ENCODE data around the gene WBP2.
A peak's percentile ranks its signal among the peaks of the same experiment; 100 is the strongest.

WBP2 gene

DNA sequence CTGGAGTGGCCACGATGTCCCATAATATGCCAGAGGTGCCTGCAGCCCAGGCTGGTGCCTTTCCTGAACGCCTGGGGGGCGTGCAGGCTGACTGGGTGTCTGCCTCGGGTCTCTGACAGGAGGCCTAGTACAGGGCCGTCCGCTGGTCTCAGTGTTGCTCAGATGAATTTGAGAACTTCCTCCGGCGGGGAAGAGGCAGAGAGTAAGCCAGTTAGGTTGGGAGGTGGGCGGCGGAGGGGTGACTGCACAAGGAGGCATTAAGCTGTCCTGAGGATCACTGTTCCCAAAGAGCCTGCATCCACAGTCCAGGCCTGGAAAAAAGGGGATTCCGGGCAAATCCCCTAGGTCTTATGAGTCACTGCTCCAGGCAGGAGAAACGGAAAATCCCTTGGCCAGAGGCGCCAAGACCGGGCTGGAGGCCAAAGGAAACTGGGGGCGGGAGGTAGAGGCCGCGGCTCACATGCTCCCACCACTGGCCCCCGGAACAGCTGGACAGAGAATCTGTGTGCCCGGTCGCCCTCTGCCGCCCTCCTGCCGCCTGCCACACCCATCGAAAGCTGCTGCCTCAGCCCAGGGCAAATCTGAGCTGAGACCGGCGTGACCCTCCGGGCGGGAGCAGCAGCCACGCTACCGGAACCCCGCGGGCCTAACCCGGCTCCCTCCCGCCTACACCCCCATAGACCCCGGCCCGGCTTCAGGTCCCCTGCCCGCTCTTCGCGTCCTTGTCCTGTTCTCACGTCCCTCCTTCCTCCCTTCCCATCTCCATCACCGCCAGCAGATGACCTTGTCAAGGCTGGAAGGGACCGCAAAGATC is 22.0 kb upstream of the WBP2 start:
- peak overlapping the region; percentile 31; the same call in 1 of the 2 replicates for H2AFZ ChIP-seq (ENCODE audit: low read depth)
- peaks cover 25% of the 10 kb centered on the region for H3K79me2 ChIP-seq (ENCODE audit: insufficient read depth, low read depth)
- no peak overlapping the region for H3K4me3 ChIP-seq (IDR thresholded peaks at IDR 0.05; ENCODE audit: insufficient read depth, low read depth, low read length)
- H3K27me3 ChIP-seq (ENCODE audit: insufficient read depth, low read depth), result no peaks in the 10 kb centered on the region
- peaks cover 36% of the 10 kb centered on the region for H3K4me1 ChIP-seq (ENCODE audit: low read depth, poor library complexity, severe bottlenecking)
- H3K36me3 ChIP-seq (ENCODE audit: insufficient read depth), result no peaks in the 10 kb centered on the region
- peak overlapping the region; percentile 95 for H3K4me2 ChIP-seq
- H4K20me1 ChIP-seq (ENCODE audit: insufficient read depth), result no peaks in the 10 kb centered on the region
- peak overlapping the region; percentile 98 for H3K9ac ChIP-seq
- no peak for TF ChIP-seq CTCF (conservative IDR thresholded peaks at IDR 0.05; ENCODE audit: low read depth, low read length)
- peak overlapping the region; percentile 98 for H3K27ac ChIP-seq

DNA sequence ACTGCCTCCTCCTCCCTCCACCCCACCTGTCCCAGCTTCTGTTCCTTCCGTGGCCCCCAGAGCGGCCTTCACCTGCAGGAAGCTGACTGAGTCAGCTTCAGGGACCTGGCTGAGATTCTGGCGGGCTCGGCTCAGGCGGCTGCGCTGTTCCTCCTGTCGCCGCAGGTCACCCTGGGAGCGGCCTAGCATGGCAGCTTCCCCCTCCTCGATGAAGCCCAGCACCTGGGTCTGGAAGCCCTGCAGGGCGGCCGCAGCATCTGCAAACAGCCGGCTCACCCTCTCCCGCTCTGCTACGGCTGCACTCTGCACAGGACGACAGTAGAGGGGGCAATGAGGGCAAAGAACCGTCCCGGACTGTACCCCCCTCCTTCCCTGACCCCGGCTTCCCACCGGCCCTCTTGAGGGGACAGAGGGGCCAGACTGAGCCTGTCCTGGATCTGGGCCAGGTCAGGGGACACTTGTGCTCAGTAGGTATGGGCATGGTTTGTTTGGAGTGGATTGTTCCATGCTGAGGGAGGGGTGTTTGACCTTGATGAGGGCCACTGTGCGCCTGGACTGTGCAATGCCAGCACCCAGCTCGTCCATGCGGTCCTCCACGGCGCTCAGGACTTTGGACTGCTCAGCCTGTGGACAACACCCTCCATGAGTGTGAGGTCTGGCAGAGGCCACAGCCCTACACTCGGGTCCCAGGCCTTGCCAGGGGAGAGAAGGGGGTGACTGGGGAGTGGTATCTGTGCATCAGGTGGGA is 21.2 kb upstream of the WBP2 start:
- Histone ChIP-seq H2AFZ (ENCODE audit: low read depth) (no peak overlapping the region; the same call in 1 of the 2 replicates), H3K27me3 (ENCODE audit: insufficient read depth, low read depth) (no peaks in the 10 kb centered on the region), H3K36me3 (ENCODE audit: insufficient read depth) (no peaks in the 10 kb centered on the region), H4K20me1 (ENCODE audit: insufficient read depth) (no peaks in the 10 kb centered on the region), H3K79me2 (ENCODE audit: insufficient read depth, low read depth) (peaks cover 25% of the 10 kb centered on the region), H3K9ac (peak overlapping the region; percentile 98), H3K4me1 (ENCODE audit: low read depth, poor library complexity, severe bottlenecking) (peaks cover 40% of the 10 kb centered on the region), H3K27ac (peak overlapping the region; percentile 98), H3K4me3 (IDR thresholded peaks at IDR 0.05; ENCODE audit: insufficient read depth, low read depth, low read length) (no peak overlapping the region), H3K4me2 (peak overlapping the region; percentile 95)
- no peak; the same call in none of the 2 replicates for TF ChIP-seq CTCF (conservative IDR thresholded peaks at IDR 0.05; ENCODE audit: low read depth, low read length)

GRCh38 chr17:75875940-75876189 is 20.7 kb upstream of the WBP2 start:
- Histone ChIP-seq H3K4me1 (ENCODE audit: low read depth, poor library complexity, severe bottlenecking) (peaks cover 40% of the 10 kb centered on the region), H3K4me3 (IDR thresholded peaks at IDR 0.05; ENCODE audit: insufficient read depth, low read depth, low read length) (no peak overlapping the region), H3K36me3 (ENCODE audit: insufficient read depth) (no peaks in the 10 kb centered on the region), H3K27me3 (ENCODE audit: insufficient read depth, low read depth) (no peaks in the 10 kb centered on the region), H3K9ac (peak overlapping the region; percentile 98; the same call in 1 of the 2 replicates), H3K4me2 (peak overlapping the region; percentile 95), H3K79me2 (ENCODE audit: insufficient read depth, low read depth) (peaks cover 25% of the 10 kb centered on the region), H3K27ac (peak overlapping the region; percentile 98), H2AFZ (ENCODE audit: low read depth) (no peak overlapping the region; the same call in 1 of the 2 replicates), H4K20me1 (ENCODE audit: insufficient read depth) (no peaks in the 10 kb centered on the region)
- TF ChIP-seq CTCF (conservative IDR thresholded peaks at IDR 0.05; ENCODE audit: low read depth, low read length), result no peak

GRCh38 chr17:75875182-75875939 is 20.2 kb upstream of the WBP2 start:
- TF ChIP-seq CTCF (conservative IDR thresholded peaks at IDR 0.05; ENCODE audit: low read depth, low read length), result no peak
- H3K4me2 ChIP-seq, result peak overlapping the region; percentile 95
- no peaks in the 10 kb centered on the region for H3K36me3 ChIP-seq (ENCODE audit: insufficient read depth)
- H3K27ac ChIP-seq, result peak overlapping the region; percentile 98
- H2AFZ ChIP-seq (ENCODE audit: low read depth), result no peak overlapping the region
- H3K79me2 ChIP-seq (ENCODE audit: insufficient read depth, low read depth), result peaks cover 25% of the 10 kb centered on the region
- H3K9ac ChIP-seq, result peak overlapping the region; percentile 98; the same call in 1 of the 2 replicates
- H4K20me1 ChIP-seq (ENCODE audit: insufficient read depth), result no peaks in the 10 kb centered on the region
- no peak overlapping the region for H3K4me3 ChIP-seq (IDR thresholded peaks at IDR 0.05; ENCODE audit: insufficient read depth, low read depth, low read length)
- H3K4me1 ChIP-seq (ENCODE audit: low read depth, poor library complexity, severe bottlenecking), result peaks cover 40% of the 10 kb centered on the region
- no peaks in the 10 kb centered on the region for H3K27me3 ChIP-seq (ENCODE audit: insufficient read depth, low read depth)

All from KMS-11 (cell line).